ENCODE measurements around the gene SH3GL1. TPM values are rescaled to one million over a fixed set of nuclear protein-coding genes. Genes with fewer than 3 reads are reported as not detected.

Gene SH3GL1
- total RNA-seq, 1 donor from 2014 or later: 61.4 TPM

GRCh38 chr19:4343370-4344307, 56.7 kb downstream of the SH3GL1 start, which contains the start of gene MPND:
MPND (plus strand) TSS chr19:4343562; CDS start chr19:4343594, 32 bp downstream.
- Histone ChIP-seq H3K27ac (peak within 1 kb of the TSS; percentile 80 to 87), H3K36me3 (no peaks in the 10 kb centered on the region), H3K9me3 (no peaks in the 10 kb centered on the region), H3K27me3 (no peaks in the 10 kb centered on the region), H3K4me1 (peaks cover 3 to 8% of the 10 kb centered on the region in 2 donors), H3K4me3 (peak within 1 kb of the TSS; percentile 68 to 94)
- peak; percentile 66 to 96 for DNase-seq (ENCODE audit: low spot score in 2 of 2)
- TF ChIP-seq CTCF (IDR thresholded peaks at IDR 0.05): no peak
- intact Hi-C loops (cut with DNase I): loop anchor here (1.0 to 2.0 kb wide), 6 partner anchors 15 to 127 kb away; partner anchors contain the start of genes CHAF1A, UBXN6 and YJU2

GRCh38 chr19:4342615-4343369, 57.6 kb downstream of the SH3GL1 start:
- intact Hi-C loops (cut with DNase I): loop anchor here (1.0 to 2.0 kb wide), 6 partner anchors 14 to 128 kb away; partner anchors contain the start of genes CHAF1A, UBXN6 and YJU2
- no peaks in the 10 kb centered on the region for H3K36me3 ChIP-seq

GRCh38 chr19:4342314-4342614, 58.1 kb downstream of the SH3GL1 start:
- Histone ChIP-seq H3K36me3 (no peaks in the 10 kb centered on the region), H3K27me3 (no peaks in the 10 kb centered on the region), H3K9me3 (no peaks in the 10 kb centered on the region), H3K27ac (peak overlapping the region; percentile 80 to 87), H3K4me1 (peaks cover 3 to 8% of the 10 kb centered on the region in 2 donors), H3K4me3 (peak overlapping the region; percentile 67 to 70)
- no peak for TF ChIP-seq CTCF (IDR thresholded peaks at IDR 0.05)
- intact Hi-C loops (cut with DNase I): loop anchor here (2.0 kb wide), 2 partner anchors 95 to 129 kb away; partner anchors contain the start of gene YJU2
- peak in 1 of 2 donors; percentile 73 for DNase-seq (ENCODE audit: low spot score in 2 of 2)

More at GRCh38 chr19:4342615-4343369, 57.6 kb downstream of the SH3GL1 start:
- TF ChIP-seq CTCF (IDR thresholded peaks at IDR 0.05): peak in 2 of 3 experiments; percentile 27 to 29
- H3K27me3 ChIP-seq: no peaks in the 10 kb centered on the region
- no peaks in the 10 kb centered on the region for H3K9me3 ChIP-seq
- H3K4me3 ChIP-seq: peak overlapping the region; percentile 68 to 94
- DNase-seq (ENCODE audit: low spot score in 2 of 2): peak; percentile 94 to 99
- peak overlapping the region; percentile 80 to 87 for H3K27ac ChIP-seq
- H3K4me1 ChIP-seq: peaks cover 3 to 8% of the 10 kb centered on the region in 2 donors

GRCh38 chr19:4338441-4339355, 61.6 kb downstream of the SH3GL1 start, which contains the start of gene STAP2:
STAP2 (minus strand) TSS chr19:4338827; CDS start chr19:4338753, 74 bp downstream.
- no peak for TF ChIP-seq CTCF (IDR thresholded peaks at IDR 0.05)
- DNase-seq (ENCODE audit: low spot score in 2 of 2): no peak
- intact Hi-C loops (cut with DNase I): no loop called here
- Histone ChIP-seq H3K4me3 (peak within 1 kb of the TSS; percentile 42 to 51), H3K9me3 (no peaks in the 10 kb centered on the region), H3K27ac (no peak within 1 kb of the TSS), H3K4me1 (peaks cover 0 to 4% of the 10 kb centered on the region in 2 donors), H3K27me3 (no peaks in the 10 kb centered on the region), H3K36me3 (no peaks in the 10 kb centered on the region)
